MG63 (cell line): ENCODE results near the gene EOLA2. TPM values are rescaled to one million over a fixed set of nuclear protein-coding genes. Genes with fewer than 3 reads are reported as not detected.
A peak's percentile ranks its signal among the peaks of the same experiment; 100 is the strongest.
"Not testable (repeated sequence)": the region's sequence is repeated elsewhere in the genome, so short reads cannot be mapped to it uniquely, and the experiment has no call there.

Source experiments
- DNase-seq: peaks from one replicate; pipeline ENCODE4 v3.0.0-alpha.2; 2020
- H3K27me3 ChIP-seq: fragments of 250-450 bp; sonication (Bioruptor Pico); 2 replicates; pipeline ENCODE4 v1.5.1; 2020; ENCODE audit warnings: mild to moderate bottlenecking, moderate library complexity
- H3K36me3 ChIP-seq: fragments of 250-450 bp; sonication (Bioruptor Pico); 2 replicates; pipeline ENCODE4 v1.5.1; 2020; ENCODE audit warnings: mild to moderate bottlenecking, moderate library complexity
- H3K4me3 ChIP-seq: fragments of 250-450 bp; sonication (Bioruptor Pico); 2 replicates; pipeline ENCODE4 v1.5.1; 2020; ENCODE audit warnings: mild to moderate bottlenecking, moderate library complexity
- H3K9me3 ChIP-seq: fragments of 250-450 bp; sonication (Bioruptor Pico); 2 replicates; pipeline ENCODE4 v1.5.1; 2020; ENCODE audit warnings: mild to moderate bottlenecking, moderate library complexity
- total RNA-seq: library from RNA; depleted of rRNA; stranded (reverse); fragments of >200 nt; shearing (Covaris generic); gene quantifications from 2 replicates; pipeline ENCODE4 v1.2.3, GENCODE V29; 2014; ENCODE audit warnings: low replicate concordance; rRNA removed

The EOLA2 gene
- total RNA-seq, 1 experiment from 2014 or later, result 51.1 TPM

- H3K27me3 ChIP-seq, result no peaks in the 10 kb centered on the region
- no peak for DNase-seq
- no peak overlapping the region for H3K4me3 ChIP-seq
- no peaks in the 10 kb centered on the region for H3K36me3 ChIP-seq
- H3K9me3 ChIP-seq, result no peaks in the 10 kb centered on the region
Measured at GRCh38 chrX:149908727-149909126, 29.6 kb downstream of the EOLA2 start.

DNA sequence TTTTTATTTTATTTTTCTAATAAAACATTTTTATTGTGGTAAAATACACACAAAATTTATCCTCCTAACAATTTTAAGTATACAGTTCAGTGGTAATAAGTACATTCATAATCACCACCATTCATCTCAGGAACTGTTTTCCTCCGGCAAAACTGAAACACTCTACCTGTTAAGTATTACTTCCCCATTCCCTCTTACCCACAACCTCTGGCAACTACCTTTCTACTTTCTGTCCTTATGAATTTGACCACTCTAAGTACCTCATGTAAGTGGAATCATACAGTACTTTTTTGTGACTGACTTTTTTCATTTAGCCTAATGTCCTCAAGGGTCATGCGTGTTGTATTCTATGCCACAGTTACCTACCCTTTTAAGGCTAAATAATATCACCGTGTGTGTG lies 30.0 kb downstream of the EOLA2 start:
- H3K9me3 ChIP-seq, result no peaks in the 10 kb centered on the region
- no peaks in the 10 kb centered on the region for H3K27me3 ChIP-seq
- no peaks in the 10 kb centered on the region for H3K36me3 ChIP-seq
- no peak overlapping the region for H3K4me3 ChIP-seq
- DNase-seq, result no peak

- Histone ChIP-seq H3K9me3 (no peaks in the 10 kb centered on the region), H3K36me3 (no peaks in the 10 kb centered on the region), H3K27me3 (no peaks in the 10 kb centered on the region), H3K4me3 (peak overlapping the region; percentile 30)
- DNase-seq, result no peak
Measured at GRCh38 chrX:149903889-149904748, 34.2 kb downstream of the EOLA2 start.

DNA sequence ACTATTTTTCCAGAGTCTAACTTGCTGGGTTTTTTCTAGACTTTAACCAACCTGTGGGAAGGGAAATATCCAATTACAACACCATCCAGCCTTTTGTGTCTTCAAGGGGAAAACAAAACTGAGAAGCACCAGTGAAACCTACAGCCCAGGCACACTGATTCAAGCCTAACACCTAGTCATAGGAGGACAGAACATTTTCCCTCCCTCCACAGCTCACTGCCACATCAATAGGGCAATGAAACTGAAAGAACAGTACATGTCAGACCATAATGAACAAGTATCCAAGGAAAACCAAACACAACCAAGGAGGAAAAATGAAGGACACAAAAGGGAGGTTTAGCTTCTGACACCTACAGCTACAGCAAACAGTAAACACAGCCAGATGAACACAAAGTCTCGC lies 39.7 kb downstream of the EOLA2 start:
- no peaks in the 10 kb centered on the region for H3K36me3 ChIP-seq
- H3K4me3 ChIP-seq, result no peak overlapping the region
- no peaks in the 10 kb centered on the region for H3K9me3 ChIP-seq
- no peaks in the 10 kb centered on the region for H3K27me3 ChIP-seq
- no peak for DNase-seq

DNA sequence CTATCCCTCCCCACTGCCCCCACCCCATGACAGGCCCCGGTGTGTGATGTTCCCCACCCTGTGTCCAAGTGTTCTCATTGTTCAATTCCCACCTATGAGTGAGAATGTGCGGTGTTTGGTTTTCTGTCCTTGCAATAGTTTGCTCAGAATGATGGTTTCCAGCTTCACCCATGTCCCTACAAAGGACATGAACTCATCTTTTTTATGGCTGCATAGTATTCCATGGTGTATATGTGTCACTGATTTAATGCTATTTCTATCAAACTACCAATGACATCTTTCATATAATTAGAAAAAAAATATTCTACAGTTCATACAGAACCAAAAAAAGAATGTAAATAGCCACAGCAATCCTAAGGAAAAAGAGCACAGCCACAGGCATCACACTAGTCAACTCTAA lies 47.5 kb downstream of the EOLA2 start:
- not testable (repeated sequence) for H3K9me3 ChIP-seq, DNase-seq, H3K27me3 ChIP-seq, H3K4me3 ChIP-seq, H3K36me3 ChIP-seq

Other genes starting within 250 kb of the EOLA2 start
- gene MAGEA11, start 226.4 kb downstream of the EOLA2 start, total RNA-seq, result not detected in 2 replicates
- gene HSFX1, start 164.4 kb downstream of the EOLA2 start, total RNA-seq, result not detected in 2 replicates
- gene MAGEA9, start 156.6 kb downstream of the EOLA2 start, total RNA-seq, result not detected in 2 replicates
- not detected in 2 replicates for gene MAGEA8, start 57.3 kb downstream of the EOLA2 start, total RNA-seq
- not detected in 2 replicates for gene HSFX4, start 8.9 kb downstream of the EOLA2 start, total RNA-seq